K562 (cell line): ENCODE results near the gene TMEM229B. TPM values are rescaled to one million over a fixed set of nuclear protein-coding genes. Genes with fewer than 3 reads are reported as not detected.

Experiments used
- ARID1B ChIP-seq: fragments of 450-650 bp; IDR thresholded peaks from 2 replicates; pipeline ENCODE4 v1.6.1; 2016; ENCODE audit warnings: antibody characterized with exemption, mild to moderate bottlenecking, inconsistent platforms
- CBX1 ChIP-seq: sonication (generic); IDR thresholded peaks from 2 replicates; pipeline ENCODE4 v1.6.1; 2016; ENCODE audit warnings: antibody characterized with exemption, low read depth, mild to moderate bottlenecking
- CEBPB ChIP-seq: fragments of 450-650 bp; IDR thresholded peaks from 2 replicates; pipeline ENCODE4 v1.6.1; 2016; ENCODE audit warnings: missing genetic modification characterization, missing compliant biosample characterization
- CHCHD3 ChIP-seq: fragments of 250-450 bp; sonication (Bioruptor Pico); IDR thresholded peaks from 2 replicates; pipeline ENCODE4 v2.1.2; 2022; ENCODE audit warnings: mild to moderate bottlenecking
- CREBBP ChIP-seq: IDR thresholded peaks from one replicate; pipeline ENCODE4 v1.6.1; 2012; ENCODE audit warnings: low read depth, mild to moderate bottlenecking, control low read depth, inconsistent platforms, low read length
- ERF ChIP-seq: fragments of 450-650 bp; formaldehyde crosslinking; IDR thresholded peaks from 2 replicates; pipeline ENCODE4 v1.4.0; 2020; ENCODE audit warnings: mild to moderate bottlenecking, mixed read lengths
- HCFC1 ChIP-seq: IDR thresholded peaks from 2 replicates; pipeline ENCODE4 v1.6.1; 2012; ENCODE audit warnings: low read depth, low read length, improper control_type of control experiment
- HDAC2 ChIP-seq: fragments of 450-650 bp; IDR thresholded peaks from 2 replicates; pipeline ENCODE4 v1.6.1; 2016; ENCODE audit warnings: mild to moderate bottlenecking
- MEIS2 ChIP-seq: fragments of 450-650 bp; IDR thresholded peaks from 2 replicates; pipeline ENCODE4 v1.6.1; 2014; ENCODE audit warnings: mild to moderate bottlenecking; ENCODE audit not compliant: partially characterized antibody
- MYBL2 ChIP-seq, 2 experiments: fragments of 450-650 bp in 1 of 2; sonication (generic) in 1 of 2; formaldehyde crosslinking in 1 of 2; IDR thresholded peaks; 2 replicates each; pipeline versions ENCODE4 v1.6.1 to v1.8.1; 2017 to 2022; ENCODE audit warnings: borderline replicate concordance in 1 of 2, inconsistent platforms in 1 of 2, low read depth in 1 of 2, mild to moderate bottlenecking in 1 of 2, missing genetic modification reagents in 1 of 2, moderate library complexity in 1 of 2
- NR2C2 ChIP-seq, 2 experiments: fragments of 200-800 bp in 1 of 2; sonication (Bioruptor generic) in 1 of 2; sonication (generic) in 1 of 2; formaldehyde crosslinking in 1 of 2; IDR thresholded peaks; 2 replicates each; pipeline versions ENCODE4 v1.6.1 to v1.8.0; 2016 to 2022; ENCODE audit warnings: mild to moderate bottlenecking in 1 of 2, missing compliant biosample characterization in 1 of 2, missing genetic modification characterization in 1 of 2, missing genetic modification reagents in 1 of 2
- PURB ChIP-seq: sonication (generic); formaldehyde crosslinking; IDR thresholded peaks from 2 replicates; pipeline ENCODE4 v1.9.0; 2021; ENCODE audit warnings: low read depth, mild to moderate bottlenecking, missing genetic modification reagents
- RB1 ChIP-seq: fragments of 450-650 bp; IDR thresholded peaks from 2 replicates; pipeline ENCODE4 v1.6.1; 2017; ENCODE audit warnings: low read depth, mild to moderate bottlenecking
- RFX7 ChIP-seq: fragments of 250-450 bp; sonication (Bioruptor Pico); IDR thresholded peaks from 2 replicates; pipeline ENCODE4 v1.5.1; 2021; ENCODE audit warnings: mild to moderate bottlenecking
- SREBF1 ChIP-seq: fragments of 150-350 bp; IDR thresholded peaks from 2 replicates; pipeline ENCODE4 v1.6.1; 2014; ENCODE audit warnings: antibody characterized with exemption, low read depth, low read length, borderline replicate concordance
- SRSF3 ChIP-seq: fragments of 200-400 bp; formaldehyde crosslinking; IDR thresholded peaks from 2 replicates; pipeline ENCODE4 v1.6.1; 2016; ENCODE audit warnings: mild to moderate bottlenecking, low read length, moderate library complexity; ENCODE audit not compliant: insufficient read depth
- TEAD4 ChIP-seq, 2 experiments: sonication (generic) in 1 of 2; formaldehyde crosslinking in 1 of 2; IDR thresholded peaks; 2 replicates each; pipeline versions ENCODE4 v1.6.1 to v1.8.0; 2012 to 2022; ENCODE audit warnings: borderline replicate concordance in 1 of 2, inconsistent platforms in 1 of 2, low read length in 1 of 2, mild to moderate bottlenecking in 1 of 2, missing genetic modification reagents in 1 of 2
- TFAP4 ChIP-seq: sonication (generic); formaldehyde crosslinking; IDR thresholded peaks from 2 replicates; pipeline ENCODE4 v1.8.0; 2022; ENCODE audit warnings: missing genetic modification reagents, mild to moderate bottlenecking, moderate library complexity, borderline replicate concordance
- TRIM28 ChIP-seq: fragments of 450-650 bp; IDR thresholded peaks from 2 replicates; pipeline ENCODE4 v1.6.1; 2017
- ZBED1 ChIP-seq: IDR thresholded peaks from 2 replicates; pipeline ENCODE4 v1.6.1; 2014
- ZBTB43 ChIP-seq: sonication (generic); formaldehyde crosslinking; IDR thresholded peaks from 2 replicates; pipeline ENCODE4 v1.8.0; 2023; ENCODE audit warnings: mild to moderate bottlenecking, missing genetic modification reagents
- ZBTB9 ChIP-seq: fragments of 450-650 bp; formaldehyde crosslinking; IDR thresholded peaks from 2 replicates; pipeline ENCODE4 v1.4.0; 2020; ENCODE audit warnings: mild to moderate bottlenecking, moderate library complexity
- ZNF24 ChIP-seq: fragments of 450-650 bp; IDR thresholded peaks from 2 replicates; pipeline ENCODE4 v1.6.1; 2016
- ZNF398 ChIP-seq: fragments of 250-450 bp; sonication (Bioruptor Pico); IDR thresholded peaks from 2 replicates; pipeline ENCODE4 v1.8.0; 2021; ENCODE audit warnings: moderate library complexity, mild to moderate bottlenecking, inconsistent platforms
- ZNF57 ChIP-seq: fragments of 450-650 bp; formaldehyde crosslinking; IDR thresholded peaks from 2 replicates; pipeline ENCODE4 v1.4.0; 2020; ENCODE audit warnings: mild to moderate bottlenecking, moderate library complexity
- polyA plus RNA-seq, 8 experiments: library from polyadenylated mRNA; depleted of rRNA in 4 of 8; stranded (reverse) in 5 of 8; unstranded in 3 of 8; fragments of >200 nt; fragmentation: Nextera tagmentation in 2 of 8; fragmentation: Illumina TruSeq in 1 of 8; extraction: Ambion mirVana in 2 of 8; extraction: Trizol in 1 of 8; gene quantifications; 2 replicates each; pipeline versions ENCODE4 v1.2.1 to v1.2.3, GENCODE V29; 2011 to 2014; ENCODE audit warnings: inconsistent platforms in 1 of 8, missing spikeins in 1 of 8
- total RNA-seq, 7 experiments: library from RNA; depleted of rRNA in 6 of 7; stranded (reverse); fragments of >200 nt in 6 of 7; fragmentation: Illumina TruSeq in 2 of 7; extraction: Trizol in 2 of 7; gene quantifications; 2 replicates each; pipeline versions ENCODE4 v1.2.1 to v1.2.3, GENCODE V29; 2011 to 2021; ENCODE audit warnings: low replicate concordance in 1 of 7

TMEM229B gene
- total and polyA plus RNA-seq, 9 of the 15 experiments (the other 6 are each of a cell fraction or from before 2014, with no cell fraction given), result not detected

GRCh38 chr14:67426983-67427606, 61.4 kb downstream of the TMEM229B start (continued):
- no peak for TF ChIP-seq ZNF57
- TF ChIP-seq ZBED1, result no peak
- no peak for TF ChIP-seq HDAC2
- no peak for TF ChIP-seq CHCHD3 (CRISPR knock-in tag)
- no peak for TF ChIP-seq ERF (CRISPR knock-in tag)
- no peak for TF ChIP-seq ZNF24
- no peak for TF ChIP-seq TRIM28
- TF ChIP-seq ZBTB43 (CRISPR knock-in tag), result no peak
- TF ChIP-seq TFAP4 (CRISPR knock-in tag), result peak; percentile 14; the same call in 1 of the 2 replicates
- no peak for TF ChIP-seq SREBF1
- no peak for TF ChIP-seq CBX1
- no peak for TF ChIP-seq ZBTB9
- no peak for TF ChIP-seq CEBPB (tag)
- TF ChIP-seq PURB, result no peak
- TF ChIP-seq RB1, result no peak
- TF ChIP-seq ARID1B, result peak; percentile 36; the same call in 1 of the 2 replicates
- no peak for TF ChIP-seq MYBL2 (IDR thresholded peaks at IDR 0.05; ENCODE audit: low read depth)
- TF ChIP-seq MYBL2 (CRISPR knock-in tag; IDR thresholded peaks at IDR 0.05; ENCODE audit: borderline replicate concordance), result no peak
- no peak for TF ChIP-seq HCFC1
- TF ChIP-seq RFX7 (CRISPR knock-in tag), result no peak
- TF ChIP-seq CREBBP, result no peak
- no peak for TF ChIP-seq ZNF398 (CRISPR knock-in tag)
- TF ChIP-seq SRSF3, result no peak
- TF ChIP-seq MEIS2, result no peak
- TF ChIP-seq NR2C2 (CRISPR knock-in tag; IDR thresholded peaks at IDR 0.05), result no peak
- no peak for TF ChIP-seq NR2C2 (tag; IDR thresholded peaks at IDR 0.05)
- no peak for TF ChIP-seq TEAD4 (IDR thresholded peaks at IDR 0.05; ENCODE audit: low read length)
- TF ChIP-seq TEAD4 (CRISPR knock-in tag; IDR thresholded peaks at IDR 0.05; ENCODE audit: borderline replicate concordance), result no peak
